Measurements from ENCODE around the gene PLEKHG4B.

PLEKHG4B gene

DNA sequence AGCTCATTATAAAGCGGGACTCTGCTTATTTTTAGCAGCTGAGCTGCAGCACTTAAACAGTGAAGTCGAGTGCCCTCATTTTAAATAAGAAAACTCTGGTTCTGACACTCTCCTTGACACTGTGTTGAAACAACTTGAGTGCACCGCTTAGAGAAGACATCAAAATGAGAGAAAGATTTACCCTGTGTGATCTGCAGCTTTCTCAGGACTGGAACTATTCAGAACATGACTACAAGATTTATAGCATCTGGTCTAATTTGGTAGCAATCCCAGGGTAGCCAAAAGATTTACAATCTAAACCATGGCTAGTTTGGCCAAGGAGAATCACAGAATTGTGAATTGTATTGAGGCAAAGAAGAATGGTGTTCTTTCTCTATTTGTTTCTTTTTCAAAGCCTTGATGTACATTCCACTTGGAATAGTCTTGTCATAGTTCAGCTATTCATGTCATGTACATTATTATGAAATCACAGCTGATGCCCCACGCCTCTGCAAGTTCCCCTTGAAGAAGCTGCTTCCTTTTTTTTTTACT, 38.7 kb downstream of the PLEKHG4B start:
- no peak for DNase-seq

DNA sequence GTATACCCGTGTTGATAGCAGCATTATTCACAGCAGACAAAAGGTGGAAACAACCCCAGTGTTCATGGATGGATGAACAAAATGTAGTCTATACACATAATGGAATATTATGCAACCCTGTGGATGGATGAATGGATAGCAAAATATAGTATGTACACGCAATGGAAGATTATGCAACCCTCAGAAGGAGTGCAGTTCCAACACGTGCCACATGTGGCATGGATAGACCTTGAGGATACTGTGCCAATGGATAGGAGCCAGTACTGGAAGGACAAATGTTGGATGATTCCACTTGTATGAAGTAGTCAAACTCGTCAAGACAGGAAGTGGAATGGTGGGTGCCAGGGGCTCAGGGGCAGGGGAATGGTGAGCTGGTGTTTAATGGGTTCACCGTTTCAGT, 44.9 kb downstream of the PLEKHG4B start:
- DNase-seq: no peak

DNA sequence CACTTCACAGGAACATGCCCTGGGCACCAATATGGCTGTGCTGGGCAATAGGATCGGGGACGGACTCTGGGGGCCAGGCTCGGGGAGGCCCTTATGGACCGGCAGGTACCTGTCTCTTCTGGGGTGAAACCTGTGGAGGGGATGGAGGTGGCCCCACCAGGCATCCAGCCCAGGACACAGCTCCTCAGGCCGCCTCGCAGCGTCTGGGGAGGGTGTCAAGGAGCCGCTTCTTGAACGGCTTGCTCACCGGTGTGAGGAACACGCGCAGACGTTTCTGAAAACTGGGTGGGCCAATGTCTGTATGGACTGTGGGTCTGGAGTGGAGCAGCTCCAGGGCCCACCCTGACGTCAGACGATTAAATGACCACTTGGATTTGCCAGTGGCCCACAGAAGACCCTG, 45.8 kb downstream of the PLEKHG4B start:
- DNase-seq: no peak

DNA sequence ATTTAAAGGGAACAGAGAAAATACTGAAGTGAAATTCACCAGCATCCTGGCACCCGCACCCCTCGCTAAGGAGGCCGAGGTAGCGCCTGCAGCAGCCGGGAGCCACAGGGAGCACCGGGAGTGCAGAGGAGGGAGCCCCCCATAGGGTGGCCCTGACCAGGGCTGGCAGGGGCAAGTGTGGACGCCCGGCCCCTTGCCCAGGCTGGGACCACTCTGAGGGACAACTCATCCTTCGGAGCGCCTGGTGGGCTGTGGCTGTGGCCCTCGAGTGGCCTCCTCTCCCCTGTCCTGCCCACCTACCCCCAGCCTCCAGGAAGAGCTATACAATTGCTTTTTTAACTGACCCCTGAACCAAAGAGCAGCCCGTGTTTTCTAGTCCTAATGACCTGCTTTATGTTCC, 47.0 kb downstream of the PLEKHG4B start:
- no peak for DNase-seq

DNA sequence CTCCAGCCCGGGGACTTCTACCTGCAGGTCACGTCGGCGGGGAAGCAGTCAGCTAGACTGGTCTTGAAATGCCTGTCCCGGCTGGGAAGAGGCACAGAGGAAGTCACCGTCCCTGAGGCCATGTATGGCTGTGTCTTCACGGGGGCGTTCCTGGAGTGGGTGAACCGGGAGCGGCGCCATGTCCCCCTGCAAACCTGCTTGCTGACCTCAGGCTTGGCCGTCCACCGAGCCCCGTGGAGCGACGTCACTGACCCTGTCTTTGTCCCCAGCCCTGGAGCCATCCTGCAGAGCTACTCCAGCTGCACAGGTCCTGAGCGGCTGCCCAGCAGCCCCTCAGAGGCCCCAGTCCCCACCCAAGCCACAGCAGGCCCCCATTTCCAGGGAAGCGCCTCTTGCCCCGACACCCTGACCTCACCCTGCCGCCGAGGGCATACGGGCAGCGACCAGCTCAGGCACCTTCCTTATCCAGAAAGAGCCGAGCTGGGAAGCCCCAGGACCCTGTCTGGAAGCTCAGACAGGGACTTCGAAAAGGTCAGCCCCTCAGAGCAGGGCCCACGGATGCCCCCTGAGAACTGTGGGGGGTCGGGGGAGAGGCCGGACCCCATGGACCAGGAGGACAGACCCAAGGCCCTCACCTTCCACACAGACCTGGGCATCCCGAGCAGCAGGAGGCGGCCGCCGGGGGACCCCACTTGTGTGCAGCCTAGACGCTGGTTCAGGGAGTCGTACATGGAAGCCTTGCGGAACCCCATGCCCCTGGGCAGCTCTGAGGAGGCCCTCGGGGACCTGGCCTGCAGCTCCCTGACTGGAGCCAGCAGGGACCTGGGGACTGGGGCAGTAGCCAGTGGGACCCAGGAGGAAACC, 47.8 kb downstream of the PLEKHG4B start:
- no peak for DNase-seq

DNA sequence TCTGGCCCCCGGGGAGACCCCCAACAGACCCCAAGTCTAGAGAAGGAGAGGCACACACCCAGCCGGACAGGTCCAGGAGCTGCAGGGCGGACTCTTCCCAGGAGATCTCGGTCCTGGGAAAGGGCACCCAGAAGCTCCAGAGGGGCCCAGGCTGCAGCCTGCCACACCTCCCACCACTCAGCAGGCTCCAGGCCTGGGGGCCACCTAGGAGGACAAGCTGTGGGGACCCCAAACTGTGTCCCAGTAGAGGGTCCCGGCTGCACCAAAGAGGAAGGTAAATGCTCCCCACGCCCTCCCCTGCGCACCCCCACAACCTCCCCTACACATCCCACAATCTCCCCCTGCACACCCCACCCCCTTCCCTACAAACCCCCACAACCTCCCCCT, 48.5 kb downstream of the PLEKHG4B start:
- no peak for DNase-seq

DNA sequence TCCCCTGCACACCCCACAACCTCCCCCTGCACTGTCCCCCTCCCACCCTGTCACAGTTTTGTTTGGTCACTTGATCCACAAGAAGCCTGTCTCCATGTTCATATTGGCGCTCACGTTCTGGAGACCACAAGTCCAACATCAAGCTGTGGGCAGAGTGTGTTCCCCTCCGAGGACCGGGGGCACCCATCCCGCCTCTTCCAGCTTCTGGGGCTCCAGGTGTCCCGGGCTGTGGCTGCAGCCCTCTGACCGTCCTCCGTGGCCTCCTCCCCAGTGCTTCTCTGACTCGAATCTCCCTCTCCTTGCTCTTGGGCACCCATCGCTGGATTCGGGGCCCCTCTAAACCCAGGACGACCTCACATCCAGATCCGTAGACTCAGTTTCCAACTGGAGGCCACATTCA, 49.2 kb downstream of the PLEKHG4B start:
- DNase-seq: no peak

DNA sequence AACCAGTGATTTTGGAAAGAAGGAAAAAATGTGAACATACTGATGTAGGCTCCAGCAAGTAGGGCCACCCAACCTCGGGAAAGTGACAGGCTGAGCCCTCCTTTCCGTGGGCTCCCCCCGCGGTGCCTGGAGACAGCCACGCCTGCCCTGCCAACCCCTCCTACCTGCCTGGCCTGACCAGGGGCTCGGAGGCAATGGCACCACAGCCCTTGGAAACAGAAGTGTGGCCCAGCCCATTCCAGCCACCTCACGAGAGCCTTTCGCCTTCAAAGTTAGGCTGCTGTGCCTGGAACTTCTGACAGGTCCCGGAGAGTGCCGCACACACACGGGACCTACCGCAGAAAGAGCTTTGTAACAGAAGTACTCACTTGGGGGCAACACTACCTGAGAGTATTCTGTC, 49.8 kb downstream of the PLEKHG4B start:
- no peak for DNase-seq

DNA sequence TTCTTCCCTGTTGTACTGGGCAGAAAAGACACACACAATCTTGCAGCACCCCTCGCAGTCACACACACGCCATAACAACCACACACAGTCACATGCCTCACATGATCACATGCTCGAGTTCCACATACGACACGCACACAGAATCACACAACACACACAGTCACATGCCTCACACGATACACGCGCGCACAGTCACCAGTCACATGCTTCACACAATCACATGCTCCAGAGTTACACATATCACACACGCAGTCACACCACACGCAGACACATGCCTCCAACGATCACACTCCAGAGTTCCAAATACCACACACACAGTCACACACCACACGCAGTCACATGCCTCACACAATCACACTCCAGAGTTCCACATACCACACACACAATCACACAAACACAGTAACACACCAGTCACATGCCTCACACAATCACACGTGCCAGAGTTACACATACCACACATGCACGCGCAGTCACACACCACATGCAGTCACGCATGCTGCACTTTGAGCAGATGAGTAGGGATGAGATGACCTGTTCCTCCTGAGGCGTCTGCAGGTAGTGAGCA, 50.4 kb downstream of the PLEKHG4B start:
- no peak for DNase-seq

DNA sequence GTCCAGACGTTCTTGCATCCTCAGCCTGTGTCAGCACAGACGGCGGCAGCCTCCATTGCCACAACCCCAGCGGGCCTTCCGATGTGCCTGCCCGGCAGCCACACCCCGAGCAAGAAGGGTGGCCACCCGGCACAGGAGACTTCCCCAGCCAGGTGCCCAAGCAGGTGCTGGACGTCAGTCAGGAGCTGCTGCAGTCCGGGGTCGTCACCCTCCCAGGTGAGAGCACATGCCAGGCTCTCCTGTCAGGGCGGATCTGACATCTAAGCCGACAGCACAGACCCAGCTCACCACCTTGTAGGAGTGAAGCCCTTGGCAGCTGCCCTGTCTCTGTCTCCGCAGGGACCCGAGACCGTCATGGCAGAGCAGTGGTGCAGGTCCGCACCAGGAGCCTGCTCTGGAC, 51.1 kb downstream of the PLEKHG4B start:
- no peak for DNase-seq

DNA sequence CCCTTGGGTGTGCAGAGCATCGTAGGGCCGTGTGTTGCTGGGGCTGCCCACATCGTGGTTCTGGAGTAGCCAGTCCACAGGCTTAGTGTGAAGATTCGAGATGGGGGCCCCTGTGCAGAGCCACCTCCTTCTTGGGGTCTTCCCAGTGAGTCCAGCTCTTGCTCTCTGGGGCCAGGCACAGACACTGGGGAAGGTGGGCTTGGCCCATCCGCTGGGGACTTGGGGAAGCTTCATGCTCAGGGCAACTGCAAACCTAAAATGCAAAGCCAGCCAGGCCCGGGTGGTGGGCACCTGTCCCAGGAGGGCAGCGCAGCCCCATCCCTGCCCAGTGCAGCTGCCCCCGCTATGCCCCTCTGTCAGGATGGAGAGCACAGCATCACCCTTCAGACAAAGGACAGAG, 53.0 kb downstream of the PLEKHG4B start:
- no peak for DNase-seq

DNA sequence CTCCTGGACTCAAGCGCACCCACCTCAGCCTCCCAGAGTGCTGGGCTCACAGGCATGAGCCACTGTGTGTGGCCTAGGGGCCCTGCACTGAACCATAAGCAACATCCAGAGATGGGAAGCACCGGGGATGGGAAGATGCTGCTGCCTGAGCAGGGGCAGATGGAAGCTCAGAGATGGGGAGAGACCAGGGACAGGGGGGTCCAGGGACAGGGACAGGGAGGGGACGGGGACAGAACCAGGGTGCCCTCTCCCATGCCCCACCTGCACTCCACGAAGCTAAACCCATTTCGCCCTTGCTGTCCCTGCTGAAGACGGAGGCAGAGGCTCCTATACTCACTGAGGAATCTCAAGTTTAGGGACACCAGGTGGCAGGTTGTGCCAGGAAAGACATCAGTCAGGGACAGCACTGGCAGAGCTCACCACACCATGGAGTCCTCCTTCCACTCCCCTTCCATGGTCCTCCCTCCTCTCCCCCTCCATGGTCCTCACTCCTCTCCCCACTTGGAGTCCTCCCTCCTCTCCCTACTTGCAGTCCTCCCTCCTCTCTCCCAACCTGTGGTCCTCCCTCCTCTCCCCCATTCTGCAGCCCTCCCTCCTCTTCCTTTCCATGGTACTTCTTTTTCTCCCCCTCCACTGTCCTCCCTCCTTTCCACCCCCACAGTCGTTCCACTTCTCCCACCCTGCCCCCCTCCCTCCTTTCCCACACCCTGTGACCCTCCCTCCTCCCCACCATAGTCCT, 53.8 kb downstream of the PLEKHG4B start:
- DNase-seq: no peak

DNA sequence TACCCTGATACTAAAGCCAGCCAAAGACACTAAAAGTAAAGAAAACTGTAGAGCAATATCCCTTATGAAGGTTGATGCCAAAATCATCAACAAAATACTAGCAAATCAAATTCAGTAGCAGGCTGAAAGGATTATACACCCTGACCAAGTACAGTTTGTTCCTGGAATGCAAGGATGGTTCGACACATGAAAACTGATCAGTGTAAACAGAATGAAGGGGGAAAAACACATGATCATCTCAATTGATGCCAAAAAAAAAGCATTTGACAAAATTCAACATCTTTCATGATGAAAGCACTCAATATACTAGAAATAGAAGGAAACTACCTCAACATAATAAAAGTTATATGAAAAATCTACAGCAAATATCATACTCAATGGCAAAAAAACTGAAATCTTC, 55.8 kb downstream of the PLEKHG4B start:
- DNase-seq: no peak

DNA sequence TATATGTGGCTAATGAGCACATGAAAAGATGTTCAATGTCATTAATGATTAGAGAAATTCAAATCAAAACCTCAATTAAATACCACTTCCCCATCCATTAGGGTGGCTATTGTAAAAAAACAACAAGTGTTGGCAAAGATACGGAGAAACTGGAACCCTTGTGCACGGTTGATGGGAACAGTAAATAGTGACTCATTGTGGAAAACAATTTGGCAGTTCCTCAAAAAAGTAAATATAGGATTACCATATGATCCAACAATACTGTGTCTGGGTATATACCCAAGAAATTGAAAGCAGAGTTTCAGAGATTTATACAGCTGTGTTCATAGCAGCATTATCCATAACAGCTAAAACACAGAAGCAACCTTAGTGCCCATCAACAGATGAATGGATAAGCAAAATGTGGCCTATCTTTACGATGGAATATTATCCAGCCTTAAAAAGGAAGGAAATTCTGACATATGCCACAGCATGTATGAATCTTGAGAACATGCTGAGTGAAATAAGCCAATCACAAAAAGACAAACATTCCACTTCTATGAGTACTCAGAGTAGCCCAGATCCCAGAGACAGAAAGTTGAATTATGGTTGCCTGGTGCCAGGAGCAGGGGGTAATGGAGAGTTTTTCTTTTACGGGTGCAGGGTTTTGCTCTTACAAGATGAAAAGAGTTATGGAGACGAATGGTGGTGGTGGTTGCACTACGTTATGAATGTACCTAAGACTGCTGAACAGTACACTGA, 57.9 kb downstream of the PLEKHG4B start:
- no peak for DNase-seq

DNA sequence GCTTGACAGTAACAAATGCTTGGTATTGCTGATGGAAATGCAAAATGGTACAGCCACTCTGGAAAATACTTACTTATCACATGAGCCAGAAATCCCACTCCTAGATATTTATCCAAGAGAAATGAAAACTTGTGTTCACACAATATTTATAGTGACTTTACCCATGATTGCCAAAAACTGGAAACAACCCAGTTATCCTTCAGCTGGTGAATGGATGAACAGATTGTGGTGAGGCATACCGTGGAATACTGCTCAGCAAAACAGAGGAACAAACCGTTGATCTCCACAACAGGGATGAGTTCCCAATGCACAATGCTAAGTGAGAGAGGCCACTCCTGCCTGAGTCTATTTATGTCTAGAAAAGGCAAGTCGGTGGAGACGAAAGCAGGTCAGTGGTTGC, 58.8 kb downstream of the PLEKHG4B start:
- DNase-seq: no peak

DNA sequence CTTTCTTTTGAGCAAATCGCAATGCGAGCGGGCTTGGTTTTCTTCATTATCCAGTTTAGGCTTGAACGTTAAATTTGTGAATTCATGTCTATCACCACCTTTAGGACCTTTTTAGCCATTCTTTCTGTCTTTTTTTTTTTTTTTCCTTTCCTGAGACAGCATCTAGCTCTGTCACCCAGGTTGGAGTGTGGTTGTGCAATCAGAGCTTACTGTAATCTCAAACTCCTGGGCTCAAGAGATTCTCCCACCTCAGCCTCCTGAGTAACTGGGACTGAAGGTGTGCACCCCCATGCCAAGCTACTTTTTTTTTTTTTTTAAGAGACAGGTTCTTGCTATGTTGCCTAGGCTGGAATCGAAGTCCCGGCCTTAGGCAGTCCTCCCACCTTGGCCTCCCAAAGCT, 60.1 kb downstream of the PLEKHG4B start:
- DNase-seq: no peak

DNA sequence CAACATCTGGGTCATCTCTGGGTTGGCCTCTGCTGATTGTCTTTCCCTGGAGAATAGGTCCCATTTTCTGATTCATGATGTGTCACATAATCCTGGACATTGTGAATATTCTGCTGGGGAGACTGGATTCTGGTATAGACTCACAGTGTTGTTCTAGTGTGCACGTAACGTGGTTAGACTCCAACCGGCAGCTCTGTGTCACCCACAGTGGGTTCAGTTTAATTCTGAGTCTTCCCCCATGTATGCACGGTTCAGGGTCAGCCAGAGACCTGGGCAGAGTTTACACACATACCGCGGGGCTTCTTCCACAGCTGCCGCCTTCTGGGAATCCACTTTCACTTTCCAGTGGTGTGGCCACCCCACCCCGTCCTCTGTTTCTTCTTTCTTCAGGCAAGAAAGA, 61.3 kb downstream of the PLEKHG4B start:
- no peak for DNase-seq

DNA sequence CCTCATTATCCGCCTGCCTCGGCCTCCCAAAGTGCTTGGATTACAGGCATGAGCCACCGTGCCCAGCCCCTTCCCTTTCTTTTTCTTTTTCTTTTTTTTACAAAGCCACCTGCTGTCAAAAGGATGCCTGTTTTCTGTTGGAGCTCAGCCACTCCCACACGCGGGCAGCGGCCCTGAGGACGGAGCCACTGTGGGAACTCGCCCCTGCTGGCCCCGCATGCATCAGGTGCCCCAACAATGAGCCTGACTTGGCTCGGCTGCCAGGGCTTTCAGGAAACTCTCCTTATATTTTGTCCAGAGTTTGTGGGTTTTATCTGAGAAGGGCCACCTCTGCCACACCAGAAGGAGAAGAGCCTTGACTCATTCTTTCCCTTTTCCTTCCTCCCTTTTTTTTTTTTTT, 62.3 kb downstream of the PLEKHG4B start:
- DNase-seq: no peak

DNA sequence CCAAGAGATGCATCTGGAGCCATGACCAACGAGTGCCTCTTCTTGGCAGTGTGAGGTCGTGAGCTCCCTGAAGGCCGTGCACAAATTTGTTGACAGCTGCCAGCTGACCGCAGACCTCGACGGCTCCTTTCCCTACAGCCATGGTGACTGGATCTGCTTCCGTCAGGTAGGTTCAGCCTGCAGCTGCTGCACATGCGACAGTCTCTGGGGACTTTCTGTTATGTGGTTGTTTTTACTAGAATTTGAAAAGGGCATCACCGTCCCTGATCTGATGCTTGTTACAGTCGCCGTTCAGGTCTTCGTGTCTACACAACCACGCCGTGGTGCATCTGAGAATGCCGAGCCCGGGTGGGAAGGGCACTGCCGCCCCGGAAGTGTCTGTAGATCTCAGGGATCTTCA, 62.9 kb downstream of the PLEKHG4B start:
- no peak for DNase-seq

DNA sequence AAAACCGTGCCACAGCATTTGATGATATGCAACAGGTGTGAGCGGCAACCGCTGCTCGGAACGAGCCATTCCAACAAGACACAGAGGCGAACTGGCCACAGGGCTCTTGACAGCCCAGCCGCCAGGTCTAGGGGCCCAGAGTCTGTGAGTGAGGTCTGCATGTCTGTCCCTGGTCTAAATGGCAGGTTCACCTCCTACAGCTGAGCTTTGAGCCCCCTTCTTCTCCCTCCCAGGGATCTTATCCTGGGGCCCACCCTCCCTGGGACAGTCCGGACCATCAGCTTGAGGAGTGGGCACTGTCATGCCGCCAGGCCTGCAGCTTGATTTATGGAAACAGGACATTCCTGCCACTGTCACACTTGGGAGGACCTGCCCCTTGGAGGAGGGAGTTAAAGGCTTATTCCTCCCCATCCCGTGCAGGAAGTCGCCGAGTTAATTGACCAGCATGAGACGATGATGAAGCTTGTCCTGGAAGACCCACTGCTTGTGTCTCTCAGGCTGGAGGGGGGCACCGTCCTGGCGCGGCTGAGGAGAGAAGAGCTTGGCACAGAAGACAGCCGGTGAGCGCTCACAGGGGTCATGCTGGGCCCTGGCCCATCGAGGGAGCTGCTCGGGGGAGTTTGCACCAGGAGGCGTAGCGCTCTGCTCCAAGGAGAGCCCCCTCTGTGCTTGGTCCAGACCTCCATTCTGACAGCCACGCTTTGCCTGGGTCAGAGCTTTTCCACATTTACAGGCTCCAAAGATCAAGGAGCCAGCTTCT, 63.9 kb downstream of the PLEKHG4B start:
- no peak for DNase-seq

DNA sequence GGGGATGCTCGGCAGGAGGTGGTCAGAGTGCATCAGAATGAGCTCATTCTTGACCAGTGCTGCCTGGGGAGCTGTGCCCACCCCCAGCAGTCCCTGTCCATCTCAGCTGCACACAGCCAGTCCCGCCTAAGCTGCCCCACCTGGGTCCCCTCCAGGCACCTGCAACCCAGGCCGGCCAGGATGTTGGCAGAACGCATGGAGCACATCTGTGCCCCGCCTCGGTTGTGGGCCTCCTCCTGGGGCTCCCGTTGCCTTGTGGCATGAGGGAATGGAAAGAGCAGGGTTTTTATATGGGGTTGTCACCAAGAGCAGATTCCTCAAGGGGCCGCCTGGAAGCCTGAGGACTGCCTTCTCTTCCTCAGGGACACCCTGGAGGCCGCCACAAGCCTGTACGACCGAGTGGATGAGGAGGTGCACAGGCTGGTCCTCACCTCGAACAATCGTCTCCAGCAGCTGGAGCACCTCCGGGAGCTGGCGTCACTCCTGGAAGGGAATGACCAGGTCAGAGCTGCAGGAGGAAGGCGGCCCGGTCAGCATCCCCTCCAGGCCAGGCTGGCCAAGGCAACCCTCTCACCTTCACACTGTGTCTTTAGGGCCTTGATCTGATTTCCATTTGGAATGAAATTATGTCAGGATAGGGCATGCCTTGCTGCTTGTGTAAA, 64.6 kb downstream of the PLEKHG4B start:
- no peak for DNase-seq

Data from RPMI8226 (cell line).